HepG2 (cell line): ENCODE measurements around the gene DIP2C. TPM values are rescaled to one million over a fixed set of nuclear protein-coding genes. Genes with fewer than 3 reads are reported as not detected.

Source experiments
- ATM ChIP-seq: fragments of 450-650 bp; IDR thresholded peaks from 2 replicates; pipeline ENCODE4 v1.7.1; 2017; ENCODE audit warnings: mild to moderate bottlenecking, borderline replicate concordance
- HOXA7 ChIP-seq: sonication (generic); formaldehyde crosslinking; IDR thresholded peaks from 2 replicates; pipeline ENCODE4 v1.8.1; 2022; ENCODE audit warnings: mild to moderate bottlenecking, missing genetic modification reagents, moderate library complexity
- IRX3 ChIP-seq: sonication (generic); formaldehyde crosslinking; IDR thresholded peaks from 2 replicates; pipeline ENCODE4 v1.8.1; 2023; ENCODE audit warnings: mild to moderate bottlenecking, low read depth, missing genetic modification reagents, borderline replicate concordance
- ZNF7 ChIP-seq: IDR thresholded peaks from 2 replicates; pipeline ENCODE4 v1.6.1; 2016; ENCODE audit warnings: missing biosample characterization, missing genetic modification reagents
- ZNF724P ChIP-seq: sonication (generic); formaldehyde crosslinking; IDR thresholded peaks from 2 replicates; pipeline ENCODE4 v1.8.0; 2022; ENCODE audit warnings: missing genetic modification reagents, borderline replicate concordance
- polyA plus RNA-seq, 8 experiments: library from polyadenylated mRNA; depleted of rRNA in 3 of 8; stranded (reverse) in 7 of 8; unstranded in 1 of 8; fragments of >200 nt; fragmentation: Illumina TruSeq in 4 of 8; extraction: Trizol in 4 of 8; gene quantifications; 2 replicates each; pipeline versions ENCODE4 v1.2.1 to v1.2.3, GENCODE V29; 2011 to 2016; ENCODE audit warnings: low read depth in 4 of 8, missing spikeins in 1 of 8, mixed read lengths in 1 of 8; ENCODE audit not compliant: insufficient read depth in 1 of 8
- total RNA-seq, 5 experiments: library from RNA; depleted of rRNA; stranded (reverse); fragments of >200 nt; fragmentation: Illumina TruSeq; extraction: Trizol; gene quantifications; 2 replicates each; pipeline ENCODE4 v1.2.3, GENCODE V29; 2016; ENCODE audit warnings: low read depth in 1 of 5
- TF ChIP-seq, protein P1 (sequence below): sonication (generic); formaldehyde crosslinking; IDR thresholded peaks from 2 replicates; pipeline ENCODE4 v1.5.0; 2020; ENCODE audit warnings: mild to moderate bottlenecking, missing genetic modification reagents
- TF ChIP-seq, protein P2 (sequence below): sonication (generic); formaldehyde crosslinking; IDR thresholded peaks from 2 replicates; pipeline ENCODE4 v1.4.0; 2020; ENCODE audit warnings: mild to moderate bottlenecking, missing genetic modification reagents

DIP2C gene
- total and polyA plus RNA-seq, 2 of the 13 experiments (the other 11 are each of a cell fraction or from before 2014, with no cell fraction given): 2.2 to 2.7 TPM

DNA sequence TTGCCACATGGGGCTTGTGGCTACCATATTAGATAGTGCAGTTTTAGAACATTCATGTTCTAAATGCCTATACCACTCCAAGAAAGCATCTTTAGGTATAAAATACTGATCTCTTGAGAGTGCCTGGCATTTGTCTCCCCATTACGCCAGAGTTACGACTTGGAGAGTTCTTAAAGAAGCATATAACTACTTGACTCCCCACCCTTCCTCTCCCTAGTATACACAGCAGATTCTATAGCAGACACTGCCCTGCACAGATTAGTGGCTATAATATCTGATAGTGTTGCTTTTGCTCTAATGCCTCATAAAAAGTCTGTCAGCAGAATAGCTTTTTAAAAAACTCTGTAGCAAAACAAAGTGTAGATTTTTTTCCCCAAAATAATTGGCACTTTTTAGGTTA, 463.4 kb downstream of the DIP2C start (continued):
- TF ChIP-seq, protein P1, sequence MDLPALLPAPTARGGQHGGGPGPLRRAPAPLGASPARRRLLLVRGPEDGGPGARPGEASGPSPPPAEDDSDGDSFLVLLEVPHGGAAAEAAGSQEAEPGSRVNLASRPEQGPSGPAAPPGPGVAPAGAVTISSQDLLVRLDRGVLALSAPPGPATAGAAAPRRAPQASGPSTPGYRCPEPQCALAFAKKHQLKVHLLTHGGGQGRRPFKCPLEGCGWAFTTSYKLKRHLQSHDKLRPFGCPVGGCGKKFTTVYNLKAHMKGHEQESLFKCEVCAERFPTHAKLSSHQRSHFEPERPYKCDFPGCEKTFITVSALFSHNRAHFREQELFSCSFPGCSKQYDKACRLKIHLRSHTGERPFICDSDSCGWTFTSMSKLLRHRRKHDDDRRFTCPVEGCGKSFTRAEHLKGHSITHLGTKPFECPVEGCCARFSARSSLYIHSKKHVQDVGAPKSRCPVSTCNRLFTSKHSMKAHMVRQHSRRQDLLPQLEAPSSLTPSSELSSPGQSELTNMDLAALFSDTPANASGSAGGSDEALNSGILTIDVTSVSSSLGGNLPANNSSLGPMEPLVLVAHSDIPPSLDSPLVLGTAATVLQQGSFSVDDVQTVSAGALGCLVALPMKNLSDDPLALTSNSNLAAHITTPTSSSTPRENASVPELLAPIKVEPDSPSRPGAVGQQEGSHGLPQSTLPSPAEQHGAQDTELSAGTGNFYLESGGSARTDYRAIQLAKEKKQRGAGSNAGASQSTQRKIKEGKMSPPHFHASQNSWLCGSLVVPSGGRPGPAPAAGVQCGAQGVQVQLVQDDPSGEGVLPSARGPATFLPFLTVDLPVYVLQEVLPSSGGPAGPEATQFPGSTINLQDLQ: no peak
- TF ChIP-seq ZNF7 (CRISPR knock-in tag) (no peak), ZNF724P (CRISPR knock-in tag) (no peak), ATM (no peak), HOXA7 (no peak), IRX3 (no peak)
- TF ChIP-seq, protein P2, sequence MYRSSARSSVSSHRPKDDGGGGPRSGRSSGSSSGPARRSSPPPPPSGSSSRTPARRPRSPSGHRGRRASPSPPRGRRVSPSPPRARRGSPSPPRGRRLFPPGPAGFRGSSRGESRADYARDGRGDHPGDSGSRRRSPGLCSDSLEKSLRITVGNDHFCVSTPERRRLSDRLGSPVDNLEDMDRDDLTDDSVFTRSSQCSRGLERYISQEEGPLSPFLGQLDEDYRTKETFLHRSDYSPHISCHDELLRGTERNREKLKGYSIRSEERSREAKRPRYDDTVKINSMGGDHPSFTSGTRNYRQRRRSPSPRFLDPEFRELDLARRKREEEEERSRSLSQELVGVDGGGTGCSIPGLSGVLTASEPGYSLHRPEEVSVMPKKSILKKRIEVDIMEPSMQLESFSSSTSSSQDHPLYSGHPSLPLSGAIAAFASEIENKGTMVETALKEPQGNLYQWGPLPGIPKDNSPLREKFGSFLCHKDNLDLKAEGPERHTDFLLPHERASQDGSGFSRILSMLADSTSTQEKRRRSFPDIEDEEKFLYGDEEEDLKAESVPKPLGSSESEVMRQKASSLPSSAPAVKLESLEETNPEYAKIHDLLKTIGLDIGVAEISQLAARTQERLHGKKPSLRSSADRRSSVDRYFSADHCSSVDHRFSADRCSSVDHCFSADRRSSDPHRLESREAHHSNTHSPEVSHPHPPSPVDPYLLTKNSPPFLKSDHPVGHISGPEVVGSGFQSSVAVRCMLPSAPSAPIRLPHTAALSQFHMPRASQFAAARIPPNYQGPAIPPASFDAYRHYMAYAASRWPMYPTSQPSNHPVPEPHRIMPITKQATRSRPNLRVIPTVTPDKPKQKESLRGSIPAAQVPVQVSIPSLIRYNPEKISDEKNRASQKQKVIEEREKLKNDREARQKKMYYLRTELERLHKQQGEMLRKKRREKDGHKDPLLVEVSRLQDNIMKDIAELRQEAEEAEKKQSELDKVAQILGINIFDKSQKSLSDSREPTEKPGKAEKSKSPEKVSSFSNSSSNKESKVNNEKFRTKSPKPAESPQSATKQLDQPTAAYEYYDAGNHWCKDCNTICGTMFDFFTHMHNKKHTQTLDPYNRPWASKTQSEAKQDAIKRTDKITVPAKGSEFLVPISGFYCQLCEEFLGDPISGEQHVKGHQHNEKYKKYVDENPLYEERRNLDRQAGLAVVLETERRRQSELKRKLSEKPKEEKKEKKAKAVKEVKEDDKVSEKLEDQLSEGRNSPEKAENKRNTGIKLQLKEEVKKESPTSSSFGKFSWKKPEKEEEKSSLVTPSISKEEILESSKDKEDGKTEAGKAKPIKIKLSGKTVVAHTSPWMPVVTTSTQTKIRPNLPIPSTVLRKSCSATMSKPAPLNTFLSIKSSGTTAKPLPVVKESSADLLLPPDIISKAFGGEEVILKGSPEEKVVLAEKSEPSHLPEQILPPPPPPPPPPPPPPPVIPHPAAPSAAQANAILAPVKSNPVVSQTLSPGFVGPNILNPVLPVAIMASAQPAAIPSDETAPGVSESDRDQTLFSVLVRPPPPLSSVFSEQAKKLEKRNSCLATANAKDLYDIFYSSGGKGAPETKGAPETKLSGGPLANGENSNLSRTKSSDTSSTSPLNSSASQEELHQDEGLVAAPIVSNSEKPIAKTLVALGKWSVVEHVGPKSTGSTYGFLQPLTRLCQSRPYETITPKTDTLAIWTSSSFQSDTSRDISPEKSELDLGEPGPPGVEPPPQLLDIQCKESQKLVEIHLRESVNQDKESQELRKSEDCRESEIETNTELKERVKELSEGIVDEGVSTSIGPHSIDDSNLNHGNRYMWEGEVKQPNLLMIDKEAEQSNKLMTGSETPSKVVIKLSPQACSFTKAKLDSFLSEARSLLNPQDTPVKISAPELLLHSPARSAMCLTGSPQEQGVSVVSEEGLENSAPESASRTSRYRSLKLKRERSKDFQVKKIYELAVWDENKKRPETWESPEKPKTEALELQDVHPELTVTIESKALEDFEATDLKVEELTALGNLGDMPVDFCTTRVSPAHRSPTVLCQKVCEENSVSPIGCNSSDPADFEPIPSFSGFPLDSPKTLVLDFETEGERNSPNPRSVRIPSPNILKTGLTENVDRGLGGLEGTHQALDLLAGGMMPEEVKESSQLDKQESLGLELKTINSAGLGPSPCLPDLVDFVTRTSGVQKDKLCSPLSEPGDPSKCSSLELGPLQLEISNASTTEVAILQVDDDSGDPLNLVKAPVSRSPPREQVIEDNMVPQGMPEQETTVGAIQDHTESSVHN (CRISPR knock-in tag): no peak
